MM.1S (cell line): ENCODE data around the gene RASAL1.

Experiments
- DNase-seq: peaks from one replicate; pipeline ENCODE4 v3.0.0-alpha.2; 2015
- H2AFZ ChIP-seq: fragments of 300-600 bp; sonication (generic); 2 replicates; pipeline ENCODE4 v1.6.0; 2016; ENCODE audit warnings: antibody characterized with exemption, low read length
- H3F3A ChIP-seq: fragments of 300-600 bp; sonication (generic); 2 replicates; pipeline ENCODE4 v1.6.1; 2016; ENCODE audit warnings: mild to moderate bottlenecking, antibody characterized with exemption, low read length, moderate library complexity, mixed read lengths; ENCODE audit not compliant: insufficient read depth
- H3K27ac ChIP-seq: fragments of 300-600 bp; sonication (generic); 2 replicates; pipeline ENCODE4 v1.5.1; 2016; ENCODE audit warnings: mild to moderate bottlenecking, low read length
- H3K27me3 ChIP-seq: fragments of 300-600 bp; sonication (generic); replicated peaks from 2 replicates; pipeline ENCODE4 v1.6.0; 2016; ENCODE audit warnings: low read length; ENCODE audit not compliant: insufficient read depth
- H3K36me3 ChIP-seq: fragments of 300-600 bp; sonication (generic); replicated peaks from 2 replicates; pipeline ENCODE4 v1.6.1; 2016; ENCODE audit warnings: mild to moderate bottlenecking, low read length, mixed read lengths; ENCODE audit not compliant: insufficient read depth
- H3K4me1 ChIP-seq: fragments of 300-600 bp; sonication (generic); 2 replicates; pipeline ENCODE4 v1.6.1; 2016; ENCODE audit warnings: low read length, mixed read lengths
- H3K4me2 ChIP-seq: fragments of 300-600 bp; sonication (generic); 2 replicates; pipeline ENCODE4 v1.6.0; 2016; ENCODE audit warnings: low read depth, low read length
- H3K4me3 ChIP-seq: fragments of 300-600 bp; sonication (generic); 2 replicates; pipeline ENCODE4 v1.5.1; 2016; ENCODE audit warnings: low read length, mixed read lengths
- H3K79me2 ChIP-seq: fragments of 300-600 bp; sonication (generic); 2 replicates; pipeline ENCODE4 v1.6.1; 2016; ENCODE audit warnings: mixed run types, low read length, mixed read lengths
- H3K9ac ChIP-seq: fragments of 300-600 bp; sonication (generic); 2 replicates; pipeline ENCODE4 v1.6.1; 2016; ENCODE audit warnings: low read length, mixed read lengths
- H3K9me2 ChIP-seq: fragments of 300-600 bp; sonication (generic); replicated peaks from 2 replicates; pipeline ENCODE4 v1.6.1; 2016; ENCODE audit warnings: mild to moderate bottlenecking, low read length, mixed read lengths; ENCODE audit not compliant: insufficient read depth
- H3K9me3 ChIP-seq: fragments of 300-600 bp; sonication (generic); replicated peaks from 2 replicates; pipeline ENCODE4 v1.6.1; 2016; ENCODE audit warnings: mild to moderate bottlenecking, low read length, mixed read lengths; ENCODE audit not compliant: insufficient read depth
- H4K20me1 ChIP-seq: fragments of 300-600 bp; sonication (generic); 2 replicates; pipeline ENCODE4 v1.6.1; 2016; ENCODE audit warnings: mild to moderate bottlenecking, low read length, moderate library complexity, mixed read lengths; ENCODE audit not compliant: insufficient read depth
- EZH2 ChIP-seq: fragments of 300-600 bp; sonication (generic); optimal IDR thresholded peaks from 2 replicates; pipeline ENCODE3; 2017; ENCODE audit warnings: low read depth, mild to moderate bottlenecking, antibody characterized with exemption, low read length, mixed read lengths
- EZH2phosphoT487 ChIP-seq: fragments of 300-600 bp; sonication (generic); IDR thresholded peaks from 2 replicates; pipeline ENCODE4 v1.6.1; 2018; ENCODE audit warnings: antibody characterized with exemption, low read length
- TF ChIP-seq, protein P1 (sequence below): fragments of 300-600 bp; sonication (generic); IDR thresholded peaks from 2 replicates; pipeline ENCODE4 v1.5.1; 2016; ENCODE audit warnings: antibody characterized with exemption, low read length, mixed read lengths

RASAL1 gene

DNA sequence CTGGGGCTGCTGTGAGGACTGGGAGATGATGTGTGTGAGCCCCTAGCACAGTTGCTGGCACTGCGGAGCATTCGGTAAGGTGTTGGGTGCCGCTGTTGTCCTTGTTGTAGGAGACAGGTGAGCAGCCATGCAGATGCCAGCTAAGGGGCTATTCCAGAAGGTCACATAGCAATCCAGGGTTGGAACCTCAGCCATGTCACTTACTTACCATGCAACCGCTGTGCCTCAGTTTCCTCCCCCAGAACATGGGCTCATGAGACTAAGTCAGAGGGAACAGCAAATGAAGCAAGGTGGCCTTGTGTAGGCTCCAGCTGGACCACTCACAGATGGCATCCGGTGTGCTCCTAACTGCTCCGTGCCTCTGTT lies 65.8 kb downstream of the RASAL1 start:
- no peak overlapping the region for H3K27ac ChIP-seq
- H3K9ac ChIP-seq, result no peak overlapping the region
- no peaks in the 10 kb centered on the region for H4K20me1 ChIP-seq
- H3K9me3 ChIP-seq, result no peaks in the 10 kb centered on the region
- no peaks in the 10 kb centered on the region for H3K9me2 ChIP-seq
- H3K79me2 ChIP-seq, result no peaks in the 10 kb centered on the region
- no peak for DNase-seq
- TF ChIP-seq EZH2phosphoT487, result no peak
- TF ChIP-seq EZH2, result no peak
- TF ChIP-seq, protein P1, sequence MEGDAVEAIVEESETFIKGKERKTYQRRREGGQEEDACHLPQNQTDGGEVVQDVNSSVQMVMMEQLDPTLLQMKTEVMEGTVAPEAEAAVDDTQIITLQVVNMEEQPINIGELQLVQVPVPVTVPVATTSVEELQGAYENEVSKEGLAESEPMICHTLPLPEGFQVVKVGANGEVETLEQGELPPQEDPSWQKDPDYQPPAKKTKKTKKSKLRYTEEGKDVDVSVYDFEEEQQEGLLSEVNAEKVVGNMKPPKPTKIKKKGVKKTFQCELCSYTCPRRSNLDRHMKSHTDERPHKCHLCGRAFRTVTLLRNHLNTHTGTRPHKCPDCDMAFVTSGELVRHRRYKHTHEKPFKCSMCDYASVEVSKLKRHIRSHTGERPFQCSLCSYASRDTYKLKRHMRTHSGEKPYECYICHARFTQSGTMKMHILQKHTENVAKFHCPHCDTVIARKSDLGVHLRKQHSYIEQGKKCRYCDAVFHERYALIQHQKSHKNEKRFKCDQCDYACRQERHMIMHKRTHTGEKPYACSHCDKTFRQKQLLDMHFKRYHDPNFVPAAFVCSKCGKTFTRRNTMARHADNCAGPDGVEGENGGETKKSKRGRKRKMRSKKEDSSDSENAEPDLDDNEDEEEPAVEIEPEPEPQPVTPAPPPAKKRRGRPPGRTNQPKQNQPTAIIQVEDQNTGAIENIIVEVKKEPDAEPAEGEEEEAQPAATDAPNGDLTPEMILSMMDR, result no peak
- no peak overlapping the region for H3K4me2 ChIP-seq
- no peak overlapping the region for H3K4me3 ChIP-seq
- H2AFZ ChIP-seq, result no peak overlapping the region
- H3F3A ChIP-seq, result no peaks in the 10 kb centered on the region
- H3K27me3 ChIP-seq, result no peaks in the 10 kb centered on the region
- no peaks in the 10 kb centered on the region for H3K36me3 ChIP-seq
- H3K4me1 ChIP-seq, result no peaks in the 10 kb centered on the region

DNA sequence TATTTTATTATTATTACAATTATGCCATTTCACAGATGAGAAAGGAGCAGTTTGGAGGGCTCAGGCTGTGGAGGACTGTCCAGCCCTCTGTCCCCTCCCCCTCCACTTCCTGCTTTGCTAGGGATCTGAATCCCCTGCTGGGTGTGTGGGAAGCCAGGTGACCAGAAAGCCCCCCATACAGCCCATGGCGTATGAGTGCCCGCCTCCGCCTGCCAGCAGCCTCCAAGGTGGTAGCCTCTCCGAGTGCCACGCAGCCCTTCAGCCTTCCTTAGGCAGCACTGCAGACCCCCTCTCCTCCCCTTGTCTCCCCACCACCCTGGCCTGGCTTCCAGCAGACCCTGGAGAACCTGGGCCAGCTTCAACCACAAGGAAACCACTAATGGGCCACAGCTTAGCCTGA lies 66.4 kb downstream of the RASAL1 start:
- no peaks in the 10 kb centered on the region for H3K36me3 ChIP-seq
- H3K4me1 ChIP-seq, result no peaks in the 10 kb centered on the region
- H4K20me1 ChIP-seq, result no peaks in the 10 kb centered on the region
- no peaks in the 10 kb centered on the region for H3F3A ChIP-seq
- no peaks in the 10 kb centered on the region for H3K27me3 ChIP-seq
- H3K27ac ChIP-seq, result no peak overlapping the region
- no peak for TF ChIP-seq EZH2phosphoT487
- TF ChIP-seq, protein P1, result no peak
- no peak for TF ChIP-seq EZH2
- no peaks in the 10 kb centered on the region for H3K9me3 ChIP-seq
- H3K79me2 ChIP-seq, result no peaks in the 10 kb centered on the region
- H3K4me3 ChIP-seq, result no peak overlapping the region
- no peak overlapping the region for H3K4me2 ChIP-seq
- H2AFZ ChIP-seq, result no peak overlapping the region
- no peak overlapping the region for H3K9ac ChIP-seq
- no peak for DNase-seq
- H3K9me2 ChIP-seq, result no peaks in the 10 kb centered on the region

DNA sequence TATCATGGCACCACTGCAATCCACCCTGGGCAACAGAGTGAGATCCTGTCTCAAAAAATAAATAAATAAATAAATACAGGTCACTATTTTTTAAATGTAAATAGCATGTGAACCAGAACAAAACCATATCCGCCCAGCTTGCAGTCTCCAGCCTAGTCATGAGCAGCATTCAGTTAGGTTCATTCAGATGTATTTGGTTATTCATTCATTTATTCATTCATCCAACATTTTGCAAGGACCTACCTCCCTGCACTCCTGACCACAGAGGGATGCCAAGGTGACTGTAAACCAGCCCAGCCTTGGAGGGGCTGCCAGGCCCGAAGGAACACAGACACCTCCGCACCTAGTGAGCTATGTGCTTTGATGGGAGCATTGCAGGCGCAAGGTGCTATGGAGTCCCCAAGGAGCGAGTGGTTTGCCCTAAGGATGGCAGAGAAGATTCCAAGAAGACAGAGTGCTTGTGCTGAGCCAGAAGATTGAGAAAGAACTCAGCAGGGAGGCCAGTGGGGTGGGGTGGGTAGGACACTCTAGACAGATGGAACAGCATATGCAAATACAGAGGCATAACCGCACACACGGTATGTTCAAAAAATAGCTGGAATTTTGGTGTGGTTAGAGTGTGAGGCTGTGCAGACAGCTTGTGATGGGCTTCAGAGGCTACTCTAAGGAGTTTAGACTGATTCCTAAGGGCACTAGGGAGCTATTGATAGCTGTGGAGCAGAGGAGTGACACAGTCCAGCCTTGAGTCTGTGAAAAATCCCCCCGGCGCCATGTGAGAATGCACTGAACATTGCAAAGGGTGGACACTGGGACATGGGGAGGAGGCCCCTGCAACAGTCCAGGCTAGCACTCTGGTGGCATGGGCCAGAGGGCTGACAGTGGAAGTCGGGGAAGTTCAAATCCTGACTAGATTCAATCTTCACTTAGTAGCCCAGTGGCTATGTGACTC lies 67.3 kb downstream of the RASAL1 start:
- no peaks in the 10 kb centered on the region for H3K9me3 ChIP-seq
- H2AFZ ChIP-seq, result no peak overlapping the region
- no peaks in the 10 kb centered on the region for H3F3A ChIP-seq
- H3K9ac ChIP-seq, result no peak overlapping the region
- TF ChIP-seq, protein P1, result no peak
- no peak for TF ChIP-seq EZH2
- no peak for TF ChIP-seq EZH2phosphoT487
- H3K27me3 ChIP-seq, result no peaks in the 10 kb centered on the region
- no peak overlapping the region for H3K4me2 ChIP-seq
- DNase-seq, result no peak
- no peaks in the 10 kb centered on the region for H3K79me2 ChIP-seq
- no peaks in the 10 kb centered on the region for H3K36me3 ChIP-seq
- no peaks in the 10 kb centered on the region for H3K9me2 ChIP-seq
- no peaks in the 10 kb centered on the region for H4K20me1 ChIP-seq
- H3K27ac ChIP-seq, result no peak overlapping the region
- no peak overlapping the region for H3K4me3 ChIP-seq
- no peaks in the 10 kb centered on the region for H3K4me1 ChIP-seq
